Hematopoietic multipotent progenitor cell treated with erythropoietin and hydrocortisone succinate and interleukin-3 and kit ligand, for 4 days (in vitro differentiated cells): ENCODE results near the gene RUNDC3A.
"Not testable (repeated sequence)": the region's sequence is repeated elsewhere in the genome, so short reads cannot be mapped to it uniquely, and the experiment has no call there.

Source experiments
- DNase-seq: peaks from one replicate; pipeline ENCODE4 v3.0.0-alpha.2; 2015

The RUNDC3A gene

DNA sequence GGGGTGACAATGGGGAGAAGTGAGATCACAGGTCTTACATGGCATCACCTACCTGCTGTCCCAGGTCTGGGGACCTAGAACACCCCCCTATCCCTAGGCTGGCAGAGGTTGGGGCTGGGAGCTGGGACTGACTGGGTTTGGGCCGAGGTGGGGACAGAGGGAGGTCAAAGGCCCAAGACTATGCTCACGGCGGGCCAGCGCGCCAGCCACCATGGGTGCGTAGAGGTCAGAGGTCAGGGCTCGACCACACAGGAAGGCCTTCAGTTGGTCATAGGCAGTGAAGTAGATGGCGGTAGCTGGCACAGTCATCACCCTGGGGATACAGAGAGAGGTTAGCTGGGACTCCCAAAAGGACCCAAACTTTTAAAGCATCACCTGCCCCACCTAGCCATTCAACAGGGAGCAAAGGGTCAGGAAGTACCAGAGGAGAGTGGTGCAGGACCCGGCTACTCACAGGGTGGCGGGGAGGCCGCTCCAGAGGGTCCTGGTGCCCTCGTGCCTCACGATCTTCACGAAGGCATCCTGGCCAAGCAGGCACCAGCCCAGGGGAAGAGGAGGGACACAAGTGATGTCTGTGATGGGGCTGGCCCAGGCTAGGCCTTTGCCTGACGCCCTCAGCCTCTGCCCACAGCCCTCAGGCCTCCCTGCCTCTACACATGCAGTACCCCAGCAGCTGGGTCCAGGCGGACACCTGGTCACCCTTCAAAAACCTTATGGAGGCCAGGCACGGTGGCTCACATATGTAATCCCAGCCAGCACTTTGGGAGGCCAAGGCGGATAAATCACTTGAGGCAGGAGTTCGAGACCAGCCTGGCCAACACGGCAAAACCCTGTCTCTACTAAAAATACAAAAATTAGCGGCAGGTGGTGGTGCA lies 13.1 kb downstream of the RUNDC3A start:
- DNase-seq, result no peak

DNA sequence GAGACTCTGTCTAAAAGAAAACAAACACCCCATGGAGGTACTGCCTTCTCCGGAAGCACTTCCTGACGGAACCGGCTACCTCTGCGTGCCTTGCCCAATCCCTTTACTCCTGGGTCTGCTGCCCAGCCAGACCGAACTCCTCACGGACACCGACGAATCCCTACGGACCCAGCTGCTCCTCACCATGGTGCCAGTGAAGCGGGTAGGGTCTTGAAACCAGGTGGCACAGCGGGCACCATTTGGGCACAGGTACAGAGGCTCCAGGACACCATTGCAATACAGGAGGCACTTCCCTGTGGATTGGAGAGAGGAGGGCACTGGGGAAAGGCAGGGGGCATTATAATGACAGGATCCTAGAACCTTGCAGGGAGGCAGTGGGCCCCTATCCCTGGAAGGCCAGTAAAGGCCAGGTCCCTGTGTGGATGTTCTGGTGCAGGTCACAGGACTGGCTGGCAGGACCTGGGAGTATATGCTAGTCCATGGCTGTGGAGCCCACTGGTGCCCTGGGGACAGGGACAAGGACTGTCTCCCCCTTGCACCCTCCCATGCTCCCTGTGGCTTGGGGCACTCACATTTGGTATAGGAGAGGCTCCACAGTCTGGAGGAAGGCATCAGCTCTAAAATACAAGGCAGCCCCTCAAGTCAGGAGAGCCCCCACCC lies 14.0 kb downstream of the RUNDC3A start:
- no peak for DNase-seq

DNA sequence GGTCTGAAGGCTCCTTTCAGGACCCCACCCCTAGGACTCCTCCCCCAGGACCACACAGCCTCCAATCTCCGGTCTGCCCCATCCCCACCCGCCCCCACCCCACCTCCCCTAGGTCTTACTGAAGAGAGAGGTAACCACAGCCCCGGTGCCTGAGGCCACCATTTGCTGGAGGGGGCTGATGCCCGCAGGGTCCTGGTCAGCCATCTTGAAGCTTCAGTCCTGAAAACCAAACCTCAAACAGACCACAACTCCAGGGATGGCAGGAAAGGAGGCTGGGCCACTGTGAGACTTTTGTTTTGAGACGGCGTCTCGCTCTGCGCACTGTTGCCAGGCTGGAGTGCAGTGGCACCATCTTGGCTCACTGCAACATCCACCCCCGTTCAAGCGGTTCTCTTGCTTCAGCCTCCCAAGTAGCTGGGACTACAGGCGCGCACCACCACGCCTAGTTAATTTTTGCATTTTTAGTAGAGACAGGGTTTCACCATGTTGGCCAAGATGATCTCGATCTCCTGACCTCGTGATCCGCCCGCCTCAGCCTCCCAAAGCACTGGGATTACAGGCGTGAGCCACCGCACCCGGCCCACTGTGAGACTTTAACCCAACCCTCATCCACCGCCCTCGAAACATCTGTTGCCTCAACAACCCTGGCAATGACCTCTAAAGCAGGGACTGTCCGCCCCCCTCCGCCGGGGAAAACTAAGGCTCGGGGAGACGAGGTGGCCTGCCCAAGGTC lies 15.1 kb downstream of the RUNDC3A start:
- no peak for DNase-seq

DNA sequence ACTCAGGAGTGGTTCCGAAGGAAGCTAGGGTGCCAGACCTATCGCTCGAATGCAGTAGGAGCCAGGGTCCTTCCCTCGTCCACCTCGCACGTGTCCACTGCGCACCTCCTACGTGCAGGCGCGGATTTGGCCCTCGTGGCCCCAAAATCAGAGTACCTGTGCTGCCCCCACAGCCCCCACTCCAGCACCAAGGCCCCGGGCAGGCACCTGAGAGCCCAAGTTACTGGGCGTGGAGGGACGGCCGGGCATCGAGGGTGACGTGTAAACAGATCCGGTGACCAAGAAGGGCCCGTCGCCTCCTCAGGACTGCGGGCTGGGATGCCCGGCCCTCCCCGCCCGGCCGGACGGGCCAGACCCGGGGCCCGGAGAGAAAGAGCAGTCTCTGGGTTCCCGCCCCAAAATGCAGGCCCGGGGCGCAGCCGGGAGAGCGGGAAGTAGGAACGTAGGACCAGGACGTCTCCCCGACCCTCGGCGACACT lies 15.7 kb downstream of the RUNDC3A start:
- DNase-seq, result no peak

DNA sequence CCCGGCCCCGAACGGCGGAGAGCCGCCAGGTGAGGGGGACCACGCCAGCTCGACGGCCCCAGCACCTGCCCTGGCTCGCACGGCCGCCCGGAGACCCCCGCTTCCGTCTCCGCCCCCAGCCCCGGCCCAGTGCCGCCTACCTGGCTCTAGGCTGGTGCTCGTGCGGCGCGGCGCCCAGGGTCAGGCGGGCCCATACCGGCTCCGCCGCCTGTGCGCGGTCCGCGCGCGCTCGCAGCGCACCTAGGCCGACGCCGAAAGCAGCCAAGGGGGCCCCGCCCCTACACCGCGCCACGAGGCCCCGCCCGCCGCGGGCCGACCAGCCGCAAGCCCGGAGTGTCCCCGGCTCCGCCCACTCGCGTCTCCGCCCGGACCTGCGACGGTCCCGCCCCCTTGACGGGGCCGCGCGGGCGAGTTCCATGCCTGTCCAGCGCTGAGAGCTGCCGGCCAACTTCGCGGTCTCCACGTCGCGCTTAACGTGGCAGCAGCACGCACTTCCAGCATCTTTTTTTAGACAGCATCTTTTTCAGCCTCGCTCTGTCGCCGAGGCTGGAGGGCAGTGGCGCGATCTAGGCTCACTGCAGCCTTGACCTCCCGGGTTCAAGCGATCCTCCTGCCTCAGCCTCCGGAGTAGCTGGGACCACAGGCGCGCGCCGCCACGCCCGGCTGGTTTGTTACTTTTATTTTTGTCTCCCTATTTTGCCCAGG lies 16.3 kb downstream of the RUNDC3A start, which contains the start of gene SLC25A39:
Gene SLC25A39 (minus strand): TSS at position 253 of the 705 bp plus-strand sequence. CDS start 1,261 bp downstream, outside the sequence.
- DNase-seq, result peak; percentile 96

DNA sequence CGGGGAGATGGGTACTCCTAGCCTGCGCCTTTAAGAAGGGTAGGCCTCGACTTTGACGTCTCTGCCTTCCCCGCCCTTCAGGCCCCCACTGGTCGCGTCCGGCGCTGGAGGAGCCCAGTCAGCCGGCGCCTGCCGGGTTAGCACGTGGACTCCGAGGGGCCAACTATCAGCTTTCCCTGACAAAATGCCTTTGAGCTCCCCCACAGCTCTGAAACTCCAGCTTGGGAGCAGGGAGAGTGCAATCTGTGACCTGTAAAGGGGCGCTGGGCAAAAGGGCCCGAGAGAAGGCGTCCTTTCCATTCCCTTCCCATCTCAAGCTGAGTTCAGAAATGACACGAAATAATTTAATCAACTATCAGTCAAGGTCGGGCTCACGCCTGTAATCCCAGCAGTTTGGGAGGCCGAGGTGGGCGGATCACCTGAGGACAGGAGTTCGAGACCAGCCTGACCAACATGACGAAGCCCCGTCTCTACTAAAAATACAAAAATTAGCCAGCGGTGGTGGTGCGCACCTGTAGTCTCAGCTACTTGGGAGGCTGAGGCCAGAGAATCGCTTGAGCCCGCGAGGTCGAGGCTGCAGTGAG lies 18.6 kb downstream of the RUNDC3A start:
- peak; percentile 99 for DNase-seq

DNA sequence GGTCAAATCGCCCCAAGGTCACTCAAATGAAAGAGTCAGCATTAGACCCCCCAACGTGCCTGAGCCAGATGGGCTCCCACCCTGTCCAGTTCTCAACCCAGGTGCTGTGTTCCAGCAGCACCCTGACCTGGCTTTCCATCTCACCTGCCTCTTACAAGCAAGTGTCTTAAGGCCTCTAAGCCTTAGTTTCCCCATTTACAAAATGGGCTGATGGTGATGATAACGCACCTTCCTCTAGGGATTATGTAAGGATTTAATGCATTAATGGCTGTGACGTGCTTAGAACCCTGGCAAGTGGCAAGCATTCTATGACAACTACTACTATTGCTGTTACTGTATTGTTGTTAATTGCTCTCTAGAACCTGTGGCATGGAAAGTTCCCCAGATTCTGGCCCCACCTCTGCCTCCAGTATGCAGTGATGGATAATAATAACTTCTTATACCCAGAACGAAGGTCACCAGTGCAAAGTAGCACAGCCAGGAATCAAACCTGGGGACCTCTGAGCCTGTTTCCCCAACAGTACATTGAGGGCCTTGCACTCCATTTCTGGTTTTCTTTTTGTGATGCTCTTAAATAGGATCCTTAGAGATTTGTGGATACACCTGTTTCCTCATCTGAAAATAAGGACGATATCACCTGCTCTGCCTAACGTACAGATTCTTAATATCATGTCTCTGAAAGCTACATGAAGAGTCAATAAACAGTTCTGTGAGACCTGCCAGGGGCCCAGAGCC lies 19.5 kb downstream of the RUNDC3A start:
- no peak for DNase-seq

DNA sequence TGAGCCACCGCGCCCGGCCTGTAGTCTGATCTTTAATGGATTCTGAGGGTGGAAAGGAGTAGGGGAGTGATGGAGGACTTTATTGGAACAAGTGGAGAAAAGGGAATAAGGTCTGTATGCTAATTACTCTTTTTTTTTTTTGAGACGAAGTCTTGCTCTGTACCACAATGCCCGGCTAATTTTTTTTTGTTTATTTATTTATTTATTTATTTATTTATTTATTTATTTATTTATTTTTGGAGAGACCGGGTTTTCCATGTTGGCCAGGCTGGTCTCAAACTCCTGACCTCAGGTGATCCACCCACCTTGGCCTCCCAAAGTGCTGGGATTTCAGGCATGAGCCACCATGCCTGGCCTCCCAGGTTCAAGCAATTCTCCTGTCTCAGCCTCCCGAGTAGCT lies 21.1 kb downstream of the RUNDC3A start:
- not testable (repeated sequence) for DNase-seq

DNA sequence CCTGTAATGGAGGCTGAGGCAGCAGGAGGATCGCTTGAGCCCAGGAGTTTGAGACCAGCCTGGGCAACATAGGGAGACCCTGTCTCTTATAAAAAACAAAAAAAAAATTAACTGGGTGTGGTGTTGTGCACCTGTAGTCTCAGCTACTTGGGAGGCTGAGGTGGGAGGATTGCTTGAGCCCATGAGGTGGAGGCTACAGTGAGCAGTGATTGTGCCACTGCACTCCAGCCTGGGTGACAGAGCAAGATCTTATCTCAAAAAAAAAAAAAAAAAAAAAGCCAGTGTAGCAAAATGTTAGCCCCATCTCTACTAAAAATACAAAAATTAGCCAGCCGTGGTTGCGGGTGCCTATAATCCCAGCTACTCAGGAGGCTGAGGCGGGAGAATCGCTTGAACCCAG lies 21.9 kb downstream of the RUNDC3A start:
- not testable (repeated sequence) for DNase-seq

DNA sequence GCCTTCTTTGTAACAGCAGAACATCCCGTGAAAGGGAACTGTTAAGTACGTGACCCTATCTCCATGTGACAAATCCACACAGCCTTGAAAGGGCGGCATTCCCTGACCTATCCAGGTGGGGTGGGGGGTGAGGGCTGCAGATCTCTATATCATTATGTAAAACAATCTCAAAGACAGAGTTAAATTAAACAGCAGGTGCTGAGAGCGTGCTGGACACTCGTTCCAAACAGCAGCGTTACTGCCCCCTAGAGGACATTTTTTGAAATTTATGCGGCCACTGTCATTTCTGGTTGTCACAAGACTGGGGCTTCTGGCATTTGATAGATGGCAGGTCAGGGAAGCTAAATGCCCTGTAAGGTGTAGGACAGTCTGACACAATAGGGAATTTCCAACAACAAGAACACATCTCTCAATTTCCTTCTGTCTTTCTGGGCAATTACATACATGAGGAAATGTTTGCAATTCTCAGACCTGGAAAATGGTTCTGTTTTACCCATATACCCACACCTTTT lies 22.9 kb downstream of the RUNDC3A start:
- peak; percentile 92 for DNase-seq

DNA sequence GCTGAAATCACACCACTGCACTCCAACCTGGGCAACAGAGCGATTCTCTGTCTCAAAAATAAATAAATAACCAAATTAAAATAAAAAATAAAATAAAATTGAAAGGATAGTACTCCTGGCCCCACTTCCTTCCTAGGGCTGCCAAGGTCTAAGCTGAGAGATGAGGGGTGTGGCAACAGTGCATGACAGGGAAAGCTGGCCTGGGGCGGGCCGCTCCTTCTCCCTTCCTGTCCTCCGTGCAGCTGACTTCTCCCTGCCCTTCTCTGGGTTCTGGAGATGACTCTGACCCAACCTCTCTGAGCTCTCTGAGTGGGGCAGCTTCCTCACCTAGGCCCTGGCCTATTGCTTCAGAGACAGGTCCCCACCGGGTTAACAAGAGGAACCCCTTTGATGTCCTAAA lies 25.0 kb downstream of the RUNDC3A start:
- DNase-seq, result no peak

DNA sequence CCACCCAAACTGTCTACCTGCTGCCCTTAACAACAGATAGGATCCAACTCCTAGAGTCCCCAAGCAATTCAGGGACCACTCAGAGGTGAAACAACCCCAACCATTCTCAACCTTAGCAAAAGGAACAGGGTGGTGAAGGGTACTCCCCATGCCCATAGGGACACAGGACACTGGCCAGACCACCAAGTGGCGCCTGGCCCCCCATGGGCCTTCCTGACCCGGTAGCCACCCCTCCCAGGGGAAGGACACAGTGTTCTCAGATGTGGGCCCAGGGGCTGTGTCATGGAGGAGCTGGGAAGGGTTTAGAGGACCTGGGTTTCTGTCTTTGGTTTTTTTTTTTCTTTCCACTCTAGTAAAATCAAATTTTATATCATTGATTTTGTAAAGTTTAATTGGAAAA lies 25.9 kb downstream of the RUNDC3A start:
- no peak for DNase-seq

DNA sequence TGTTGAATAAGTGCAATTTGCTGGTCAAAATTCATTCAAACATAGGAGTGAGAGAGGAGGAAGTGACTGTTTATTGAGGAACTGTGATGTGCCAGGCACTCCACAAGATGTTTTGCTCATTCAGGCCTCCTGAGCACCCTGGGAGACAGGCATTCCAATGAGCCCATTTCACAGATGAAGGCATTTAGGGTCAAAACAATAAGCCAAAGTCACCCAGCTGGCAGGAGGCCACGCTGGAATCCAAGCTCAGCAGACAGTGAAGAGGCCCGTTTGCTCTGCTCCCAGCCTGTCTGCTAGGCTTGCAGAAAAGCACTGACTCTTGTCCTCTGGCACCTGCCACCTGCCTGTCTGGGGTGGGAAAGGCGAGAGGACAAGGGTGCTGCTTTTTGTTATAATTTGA lies 26.3 kb downstream of the RUNDC3A start:
- DNase-seq, result no peak

DNA sequence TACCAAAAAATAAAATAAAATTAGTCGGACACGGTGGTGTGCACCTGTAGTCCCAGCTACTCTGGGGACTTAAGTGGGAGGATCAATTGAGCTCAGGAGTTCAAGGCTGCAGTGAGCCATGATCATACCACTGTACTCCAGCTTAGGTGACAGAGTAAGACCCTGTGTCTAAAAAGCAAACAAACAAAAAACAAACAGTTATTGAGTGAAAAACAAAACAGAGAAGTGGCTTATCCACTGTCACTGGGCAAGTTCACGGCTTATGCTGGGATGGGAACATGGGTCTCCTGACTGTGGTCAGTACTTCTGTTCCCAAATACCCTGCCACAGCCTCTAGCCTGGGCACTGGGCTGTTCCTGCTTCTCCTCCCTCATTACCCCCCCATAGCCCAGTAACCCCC lies 27.2 kb downstream of the RUNDC3A start:
- no peak for DNase-seq

DNA sequence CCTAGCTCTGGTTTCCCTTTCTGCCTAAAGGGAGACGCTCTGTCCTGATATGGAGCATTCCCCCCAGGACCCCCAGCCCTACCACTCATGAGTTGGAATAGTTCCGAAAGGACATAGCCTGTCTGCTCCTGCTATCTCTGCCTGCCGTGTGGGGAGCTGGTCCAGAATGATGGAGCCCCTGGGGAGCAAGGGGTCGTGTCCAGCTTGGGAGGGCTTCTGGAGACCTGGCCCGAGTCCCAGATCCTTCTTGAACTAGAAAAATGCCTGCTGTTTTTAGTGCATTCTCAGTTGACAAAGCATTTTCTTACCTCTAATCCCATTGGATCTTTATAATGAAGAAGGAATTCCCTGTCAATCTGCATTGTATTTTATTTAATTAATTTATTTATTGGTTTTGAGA lies 27.6 kb downstream of the RUNDC3A start:
- no peak for DNase-seq

DNA sequence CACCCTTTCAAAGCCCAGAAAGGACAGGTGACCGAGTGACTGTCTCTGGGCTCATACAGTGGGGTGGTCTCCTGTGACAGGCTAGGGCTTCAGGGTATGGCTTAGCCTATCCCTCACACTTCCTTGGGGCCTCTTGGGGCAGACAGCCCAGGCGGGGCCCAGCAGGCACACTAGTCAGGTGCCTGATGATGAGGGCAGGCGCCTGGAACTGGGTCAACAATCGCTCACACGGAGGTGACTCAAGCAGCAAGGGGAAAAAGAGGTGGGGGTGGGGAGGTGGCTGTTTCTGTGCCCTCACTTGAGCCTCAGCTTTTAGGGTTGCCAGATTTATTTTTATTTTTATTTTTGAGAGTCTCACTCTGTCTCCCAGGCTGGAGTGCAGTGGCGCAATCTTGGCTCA lies 30.3 kb downstream of the RUNDC3A start:
- no peak for DNase-seq

DNA sequence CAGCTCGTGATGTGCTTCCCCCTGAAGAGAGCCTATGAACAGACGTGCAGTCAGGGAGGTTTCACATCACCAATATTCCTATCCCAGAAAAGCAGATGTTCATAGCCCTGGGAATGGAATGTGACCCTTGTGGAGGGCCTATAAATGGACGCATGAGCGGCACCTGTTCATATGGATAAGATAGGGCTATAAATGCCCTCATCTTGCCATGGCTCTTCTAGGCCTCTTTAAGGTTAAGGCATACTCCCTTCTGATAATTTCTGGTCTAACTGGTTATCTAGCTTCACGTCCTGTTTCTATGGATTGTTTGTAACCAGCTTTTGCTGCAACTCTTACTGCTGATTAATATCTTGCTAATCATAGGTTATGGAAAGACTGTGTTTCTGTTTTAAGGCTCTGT lies 32.2 kb downstream of the RUNDC3A start:
- DNase-seq, result not testable (repeated sequence)

DNA sequence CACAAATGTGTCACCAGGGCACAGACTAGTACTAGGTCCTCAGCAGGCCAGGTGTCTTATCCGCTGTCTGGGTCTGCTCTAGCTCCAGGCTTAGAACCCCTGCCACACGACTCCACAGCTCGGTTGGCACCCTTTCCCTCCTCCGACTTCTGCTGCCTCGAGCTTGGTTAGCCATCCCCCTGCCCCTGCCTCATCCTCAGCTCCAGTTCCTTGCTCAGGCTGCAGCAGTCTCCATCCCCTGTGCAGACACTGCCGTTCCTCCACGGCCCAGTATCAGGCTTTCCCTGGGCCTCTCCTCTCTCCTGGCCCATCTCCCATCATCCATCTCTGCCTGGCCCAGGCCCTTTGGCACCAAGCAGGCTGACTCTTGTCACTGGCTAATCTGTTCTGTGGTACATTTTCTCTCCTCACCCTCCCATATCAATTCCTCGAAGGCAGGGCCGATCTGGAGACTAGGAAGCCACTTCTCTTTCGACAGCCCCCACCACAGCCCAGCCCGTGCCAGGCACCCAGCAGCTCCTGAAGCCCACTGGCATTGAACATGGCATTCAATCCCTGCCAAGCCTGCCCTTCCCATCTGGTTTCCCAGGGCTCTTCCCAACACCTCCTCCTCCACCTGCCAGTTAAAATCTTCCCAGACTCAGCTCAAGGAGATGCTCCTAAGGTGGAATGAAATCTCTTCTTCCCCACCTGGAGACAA lies 35.3 kb downstream of the RUNDC3A start:
- no peak for DNase-seq

DNA sequence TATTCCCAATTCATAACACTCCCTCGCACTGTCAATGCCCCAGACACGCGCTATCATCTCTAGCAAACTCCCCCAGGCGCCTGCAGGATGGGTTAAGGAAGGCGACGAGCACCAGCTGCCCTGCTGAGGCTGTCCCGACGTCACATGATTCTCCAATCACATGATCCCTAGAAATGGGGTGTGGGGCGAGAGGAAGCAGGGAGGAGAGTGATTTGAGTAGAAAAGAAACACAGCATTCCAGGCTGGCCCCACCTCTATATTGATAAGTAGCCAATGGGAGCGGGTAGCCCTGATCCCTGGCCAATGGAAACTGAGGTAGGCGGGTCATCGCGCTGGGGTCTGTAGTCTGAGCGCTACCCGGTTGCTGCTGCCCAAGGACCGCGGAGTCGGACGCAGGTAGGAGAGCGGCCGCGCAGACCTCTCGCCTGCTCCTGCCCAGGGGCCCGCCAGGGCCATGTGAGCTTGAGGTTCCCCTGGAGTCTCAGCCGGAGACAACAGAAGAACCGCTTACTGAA lies 36.6 kb downstream of the RUNDC3A start, which contains the start of gene GRN:
Gene GRN (plus strand): TSS at position 364 of the 515 bp plus-strand sequence. CDS start 3,863 bp downstream, outside the sequence.
- peak; percentile 97 for DNase-seq

DNA sequence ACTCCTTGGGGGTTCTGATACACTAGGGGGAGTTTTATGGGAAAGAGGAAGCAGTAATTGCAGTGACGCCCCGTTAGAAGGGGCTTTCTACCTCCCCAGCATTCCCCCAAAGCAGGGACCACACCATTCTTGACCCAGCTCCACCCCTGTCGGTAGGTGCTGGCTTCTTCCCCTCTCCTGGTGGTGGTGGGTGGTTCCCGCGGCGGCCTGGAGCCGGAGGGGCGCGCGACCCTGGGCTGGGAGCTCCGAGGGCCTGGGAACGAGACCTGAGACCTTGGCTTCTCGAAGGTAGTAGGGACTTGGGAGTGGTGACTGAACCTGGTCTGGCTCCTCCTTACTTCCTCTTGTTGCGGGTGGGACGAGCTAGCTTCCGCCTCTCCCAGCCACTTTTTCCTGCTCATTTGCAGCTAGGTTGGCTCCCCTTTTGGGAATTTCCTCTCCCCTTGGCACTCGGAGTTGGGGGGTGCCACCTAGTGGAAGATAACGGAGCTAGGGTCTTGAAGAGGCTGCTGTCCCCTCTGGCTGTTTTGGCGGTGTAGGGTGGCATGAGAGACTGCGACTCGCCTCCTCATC lies 37.1 kb downstream of the RUNDC3A start:
- peak; percentile 81 for DNase-seq
